GM12801 (cell line): Measurements from ENCODE around the gene GLI1.

Experiments
- TF ChIP-seq, protein P1 (sequence below): IDR thresholded peaks from one replicate; pipeline ENCODE4 v1.5.1; 2011; ENCODE audit warnings: control low read depth; ENCODE audit not compliant: insufficient read length; ENCODE audit errors: extremely low read depth

GLI1 gene

DNA sequence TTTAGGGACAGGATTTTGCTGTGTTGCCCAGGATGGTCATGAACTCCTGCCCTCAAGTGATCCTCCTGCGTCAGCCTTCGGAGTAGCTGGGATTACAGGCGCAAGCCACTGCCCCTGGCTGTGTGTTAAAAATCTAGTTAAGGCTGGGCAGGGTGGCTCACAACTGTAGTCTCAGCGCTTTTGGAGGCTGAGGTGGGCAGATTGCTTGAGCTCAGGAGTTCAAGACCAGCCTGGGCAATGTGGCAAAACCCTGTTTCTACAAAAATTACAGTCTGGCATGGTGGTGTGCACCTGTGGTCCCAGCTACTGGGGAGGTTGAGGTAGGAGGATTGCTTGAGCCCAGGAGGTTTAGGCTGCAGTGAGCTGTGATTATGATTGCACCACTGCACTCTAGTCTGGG lies 51.6 kb downstream of the GLI1 start:
- TF ChIP-seq, protein P1, sequence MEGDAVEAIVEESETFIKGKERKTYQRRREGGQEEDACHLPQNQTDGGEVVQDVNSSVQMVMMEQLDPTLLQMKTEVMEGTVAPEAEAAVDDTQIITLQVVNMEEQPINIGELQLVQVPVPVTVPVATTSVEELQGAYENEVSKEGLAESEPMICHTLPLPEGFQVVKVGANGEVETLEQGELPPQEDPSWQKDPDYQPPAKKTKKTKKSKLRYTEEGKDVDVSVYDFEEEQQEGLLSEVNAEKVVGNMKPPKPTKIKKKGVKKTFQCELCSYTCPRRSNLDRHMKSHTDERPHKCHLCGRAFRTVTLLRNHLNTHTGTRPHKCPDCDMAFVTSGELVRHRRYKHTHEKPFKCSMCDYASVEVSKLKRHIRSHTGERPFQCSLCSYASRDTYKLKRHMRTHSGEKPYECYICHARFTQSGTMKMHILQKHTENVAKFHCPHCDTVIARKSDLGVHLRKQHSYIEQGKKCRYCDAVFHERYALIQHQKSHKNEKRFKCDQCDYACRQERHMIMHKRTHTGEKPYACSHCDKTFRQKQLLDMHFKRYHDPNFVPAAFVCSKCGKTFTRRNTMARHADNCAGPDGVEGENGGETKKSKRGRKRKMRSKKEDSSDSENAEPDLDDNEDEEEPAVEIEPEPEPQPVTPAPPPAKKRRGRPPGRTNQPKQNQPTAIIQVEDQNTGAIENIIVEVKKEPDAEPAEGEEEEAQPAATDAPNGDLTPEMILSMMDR: no peak

DNA sequence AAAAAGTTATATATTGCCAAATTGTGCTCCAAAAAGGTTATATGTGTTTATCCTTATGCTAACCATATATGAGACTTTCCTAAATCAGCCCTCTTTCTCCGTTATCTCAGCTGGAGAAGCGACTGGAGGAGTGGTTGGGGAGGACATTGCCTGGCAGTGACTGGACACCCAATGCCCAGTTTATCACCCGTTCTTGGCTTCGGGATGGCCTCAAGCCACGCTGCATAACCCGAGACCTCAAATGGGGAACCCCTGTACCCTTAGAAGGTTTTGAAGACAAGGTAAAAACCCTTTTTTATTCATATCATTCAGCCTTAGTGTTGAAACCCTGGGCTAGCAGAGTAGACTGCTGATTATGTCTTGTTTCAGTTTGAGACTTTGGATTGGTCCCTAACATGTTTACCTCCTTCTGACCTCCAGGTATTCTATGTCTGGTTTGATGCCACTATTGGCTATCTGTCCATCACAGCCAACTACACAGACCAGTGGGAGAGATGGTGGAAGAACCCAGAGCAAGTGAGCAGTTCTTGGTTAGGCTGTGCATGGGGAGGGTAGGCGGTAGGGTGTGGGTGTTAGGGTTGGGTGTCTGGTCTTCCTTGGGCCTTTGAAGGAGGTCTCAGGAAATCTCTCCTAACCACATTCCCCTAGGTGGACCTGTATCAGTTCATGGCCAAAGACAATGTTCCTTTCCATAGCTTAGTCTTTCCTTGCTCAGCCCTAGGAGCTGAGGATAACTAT lies 52.2 kb downstream of the GLI1 start:
- TF ChIP-seq, protein P1: no peak

DNA sequence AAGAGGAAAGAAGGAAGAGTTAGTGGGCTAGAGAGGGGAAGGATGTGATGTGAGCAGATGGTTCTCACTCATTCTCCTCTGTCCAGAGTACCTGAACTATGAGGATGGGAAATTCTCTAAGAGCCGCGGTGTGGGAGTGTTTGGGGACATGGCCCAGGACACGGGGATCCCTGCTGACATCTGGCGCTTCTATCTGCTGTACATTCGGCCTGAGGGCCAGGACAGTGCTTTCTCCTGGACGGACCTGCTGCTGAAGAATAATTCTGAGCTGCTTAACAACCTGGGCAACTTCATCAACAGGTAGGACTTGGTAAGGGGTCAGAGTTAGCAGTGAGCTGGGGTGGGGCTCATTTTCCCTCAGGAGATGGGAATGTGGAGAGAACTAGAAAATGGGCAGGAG lies 53.1 kb downstream of the GLI1 start:
- TF ChIP-seq, protein P1: no peak

DNA sequence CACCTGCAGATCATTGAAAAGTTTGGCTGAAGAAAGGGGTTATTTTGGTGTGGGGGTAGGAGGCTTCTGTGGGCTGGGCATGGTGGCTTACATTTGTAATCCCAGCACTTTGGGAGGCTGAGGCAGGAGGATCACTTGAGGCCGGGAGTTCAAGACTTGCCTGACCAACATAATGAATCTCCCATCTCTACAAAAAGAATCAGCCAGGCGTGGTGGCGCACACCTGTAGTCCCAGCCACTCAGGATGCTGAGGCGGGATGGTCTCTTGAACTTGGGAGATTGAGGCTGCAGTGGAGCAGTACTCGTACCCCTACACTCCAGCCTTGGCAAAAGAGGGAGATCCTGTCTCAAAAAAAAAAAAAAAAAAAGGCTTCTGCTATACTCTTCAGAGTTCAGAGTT lies 53.7 kb downstream of the GLI1 start:
- TF ChIP-seq, protein P1: no peak

DNA sequence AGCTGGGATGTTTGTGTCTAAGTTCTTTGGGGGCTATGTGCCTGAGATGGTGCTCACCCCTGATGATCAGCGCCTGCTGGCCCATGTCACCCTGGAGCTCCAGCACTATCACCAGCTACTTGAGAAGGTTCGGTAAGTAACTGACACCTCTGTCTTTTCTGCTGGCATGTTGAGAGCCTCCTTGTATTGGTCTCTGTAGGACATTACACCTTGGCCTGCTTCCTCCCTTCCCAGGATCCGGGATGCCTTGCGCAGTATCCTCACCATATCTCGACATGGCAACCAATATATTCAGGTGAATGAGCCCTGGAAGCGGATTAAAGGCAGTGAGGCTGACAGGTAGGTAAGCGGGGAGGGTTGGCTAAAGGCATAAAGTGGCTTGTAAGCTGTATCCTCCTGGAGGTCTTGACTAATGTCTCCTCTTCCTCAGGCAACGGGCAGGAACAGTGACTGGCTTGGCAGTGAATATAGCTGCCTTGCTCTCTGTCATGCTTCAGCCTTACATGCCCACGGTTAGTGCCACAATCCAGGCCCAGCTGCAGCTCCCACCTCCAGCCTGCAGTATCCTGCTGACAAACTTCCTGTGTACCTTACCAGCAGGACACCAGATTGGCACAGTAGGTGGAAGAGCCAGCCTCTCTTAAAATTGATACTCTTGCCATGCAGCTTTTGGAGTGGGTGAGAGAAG lies 55.3 kb downstream of the GLI1 start:
- TF ChIP-seq, protein P1: no peak

DNA sequence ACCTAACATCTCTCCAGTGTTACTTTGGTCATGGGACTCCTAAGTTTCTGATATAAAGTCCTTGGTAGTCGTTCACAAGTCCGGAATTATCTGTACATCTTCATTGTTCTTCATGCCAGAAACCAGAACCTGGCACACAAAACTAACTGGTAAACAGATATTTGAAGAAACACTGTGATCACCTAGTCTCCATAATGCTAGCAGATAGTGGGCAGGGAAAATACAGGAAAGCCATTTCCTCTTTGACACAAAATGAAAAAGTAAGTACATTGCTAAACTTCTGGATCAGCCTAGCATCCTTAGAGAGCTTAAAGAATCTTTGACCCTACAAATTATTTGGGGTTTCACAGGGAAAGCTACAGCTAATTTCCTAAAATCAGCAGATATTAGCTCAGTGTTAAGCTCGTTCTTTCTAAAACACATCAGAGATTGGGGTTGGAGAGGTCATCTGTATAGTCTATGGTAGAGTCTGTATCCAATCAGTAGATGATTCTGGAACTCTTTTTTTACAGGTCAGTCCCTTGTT lies 55.9 kb downstream of the GLI1 start:
- TF ChIP-seq, protein P1: no peak

DNA sequence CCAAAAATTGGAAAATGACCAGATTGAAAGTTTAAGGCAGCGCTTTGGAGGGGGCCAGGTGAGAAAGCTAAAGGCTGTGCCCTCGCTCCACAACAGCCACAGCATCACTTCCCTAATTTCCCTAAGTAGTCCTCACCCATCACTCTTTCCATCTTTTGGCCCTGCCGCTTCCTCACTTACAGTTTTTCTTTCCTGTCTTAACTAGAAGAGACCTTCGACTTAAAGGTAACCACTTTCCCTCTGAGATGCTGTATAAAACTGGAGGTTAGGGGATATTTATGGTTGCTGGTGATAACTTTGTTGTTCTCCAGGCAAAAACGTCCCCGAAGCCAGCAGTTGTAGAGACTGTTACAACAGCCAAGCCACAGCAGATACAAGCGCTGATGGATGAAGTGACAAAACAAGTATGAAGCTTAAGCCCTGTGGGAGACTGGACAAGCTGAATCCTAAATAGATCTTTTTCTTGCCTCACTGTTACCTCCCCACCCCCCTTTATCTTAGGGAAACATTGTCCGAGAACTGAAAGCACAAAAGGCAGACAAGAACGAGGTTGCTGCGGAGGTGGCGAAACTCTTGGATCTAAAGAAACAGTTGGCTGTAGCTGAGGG lies 56.5 kb downstream of the GLI1 start:
- TF ChIP-seq, protein P1: no peak
